ENCODE measurements around the gene F7.

- TF ChIP-seq, protein P1, sequence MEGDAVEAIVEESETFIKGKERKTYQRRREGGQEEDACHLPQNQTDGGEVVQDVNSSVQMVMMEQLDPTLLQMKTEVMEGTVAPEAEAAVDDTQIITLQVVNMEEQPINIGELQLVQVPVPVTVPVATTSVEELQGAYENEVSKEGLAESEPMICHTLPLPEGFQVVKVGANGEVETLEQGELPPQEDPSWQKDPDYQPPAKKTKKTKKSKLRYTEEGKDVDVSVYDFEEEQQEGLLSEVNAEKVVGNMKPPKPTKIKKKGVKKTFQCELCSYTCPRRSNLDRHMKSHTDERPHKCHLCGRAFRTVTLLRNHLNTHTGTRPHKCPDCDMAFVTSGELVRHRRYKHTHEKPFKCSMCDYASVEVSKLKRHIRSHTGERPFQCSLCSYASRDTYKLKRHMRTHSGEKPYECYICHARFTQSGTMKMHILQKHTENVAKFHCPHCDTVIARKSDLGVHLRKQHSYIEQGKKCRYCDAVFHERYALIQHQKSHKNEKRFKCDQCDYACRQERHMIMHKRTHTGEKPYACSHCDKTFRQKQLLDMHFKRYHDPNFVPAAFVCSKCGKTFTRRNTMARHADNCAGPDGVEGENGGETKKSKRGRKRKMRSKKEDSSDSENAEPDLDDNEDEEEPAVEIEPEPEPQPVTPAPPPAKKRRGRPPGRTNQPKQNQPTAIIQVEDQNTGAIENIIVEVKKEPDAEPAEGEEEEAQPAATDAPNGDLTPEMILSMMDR (IDR thresholded peaks at IDR 0.05; ENCODE audit: extremely low read depth in 1 of 2, insufficient read depth in 1 of 2, low read depth in 1 of 2, low read length in 2 of 2) = no peak
- TF ChIP-seq POLR2AphosphoS5 (IDR thresholded peaks at IDR 0.05; ENCODE audit: insufficient read depth, low read depth, low read length) (no peak), POLR2A (IDR thresholded peaks at IDR 0.05; ENCODE audit: low read depth, low read length) (no peak), EZH2 (IDR thresholded peaks at IDR 0.05; ENCODE audit: borderline replicate concordance, low read depth, low read length, severe bottlenecking) (no peak)
These were observed 44.3 kb downstream of the F7 start for GRCh38 chr13:113149711-113150549.
